Stimulated activated naive CD4-positive, alpha-beta T cell treated with Interleukin-2 at 50 U/mL for 16 hours (primary cell): Measurements from ENCODE around the gene HOXB5.

ENCODE experiments used
- DNase-seq: peaks from one replicate; lab custom pipeline; 2025; lab: John Stamatoyannopoulos, UW

Gene HOXB5

GRCh38 chr17:48589060-48589830 is 4.3 kb downstream of the HOXB5 start:
- DNase-seq, result no peak

DNA sequence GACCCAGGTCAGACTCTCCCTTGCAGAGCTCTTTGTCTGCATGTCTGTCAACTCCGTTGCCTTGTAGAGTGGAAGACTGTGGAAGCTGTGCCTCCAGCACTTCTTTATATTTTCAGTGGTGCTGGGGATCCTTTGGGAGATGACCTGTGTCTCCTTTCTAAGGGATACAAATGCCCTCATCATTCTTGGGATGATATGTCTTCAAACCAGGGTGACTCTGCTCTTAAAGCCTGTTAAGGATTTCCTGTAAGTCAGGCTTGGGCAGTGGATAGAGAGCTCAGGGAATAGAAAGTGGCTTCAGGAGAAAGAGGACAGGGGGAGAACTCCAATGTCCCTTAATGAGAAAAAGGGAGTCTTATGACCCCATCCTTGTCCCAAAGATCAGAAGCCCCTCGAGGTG is 5.1 kb downstream of the HOXB5 start:
- DNase-seq, result no peak

GRCh38 chr17:48588074-48588415 is 5.5 kb downstream of the HOXB5 start:
- DNase-seq, result no peak

DNA sequence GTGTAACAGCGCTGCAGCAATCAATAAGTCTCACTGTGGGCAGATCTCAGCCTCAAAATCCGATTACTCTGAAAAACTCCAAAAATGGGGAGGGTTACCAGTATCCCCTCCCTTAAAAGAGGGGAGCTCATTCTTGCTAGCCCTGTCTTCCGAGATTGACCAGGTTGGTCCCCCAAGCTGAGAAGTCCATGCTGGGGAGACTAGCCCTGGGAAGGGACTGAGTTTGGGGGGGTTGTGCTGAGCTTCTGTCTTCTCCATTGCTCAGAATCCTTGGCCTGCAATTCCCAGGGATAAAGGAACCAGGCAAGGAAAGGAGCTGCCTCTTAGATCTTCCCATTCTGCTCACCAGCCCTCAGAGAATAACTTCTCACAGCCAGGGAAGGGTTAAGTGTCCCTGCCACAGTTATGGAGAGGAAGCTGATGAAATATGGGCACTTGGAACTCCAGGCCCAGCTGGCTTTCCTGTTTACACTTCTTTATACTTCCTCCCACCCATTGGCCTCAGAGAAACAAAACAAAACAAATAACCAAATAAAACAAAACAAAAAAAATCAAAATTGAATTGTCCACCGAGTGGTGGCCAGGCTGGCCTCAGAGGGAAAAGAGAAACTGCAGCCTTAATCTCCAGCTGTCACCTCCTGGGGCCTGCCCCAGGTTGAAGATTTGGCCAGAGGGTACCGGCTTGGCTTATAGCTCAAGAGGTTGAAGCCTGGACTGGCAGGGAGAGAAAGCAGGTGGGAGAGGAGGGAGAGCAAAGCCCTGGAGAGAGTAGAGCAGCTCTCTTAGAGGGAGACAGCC is 6.1 kb downstream of the HOXB5 start:
- no peak for DNase-seq

GRCh38 chr17:48586355-48587258 is 7.0 kb downstream of the HOXB5 start:
- DNase-seq, result peak; percentile 36

- DNase-seq, result no peak
Measured at GRCh38 chr17:48584223-48584741, 9.3 kb downstream of the HOXB5 start.

GRCh38 chr17:48583708-48584222 is 9.8 kb downstream of the HOXB5 start:
- no peak for DNase-seq

DNA sequence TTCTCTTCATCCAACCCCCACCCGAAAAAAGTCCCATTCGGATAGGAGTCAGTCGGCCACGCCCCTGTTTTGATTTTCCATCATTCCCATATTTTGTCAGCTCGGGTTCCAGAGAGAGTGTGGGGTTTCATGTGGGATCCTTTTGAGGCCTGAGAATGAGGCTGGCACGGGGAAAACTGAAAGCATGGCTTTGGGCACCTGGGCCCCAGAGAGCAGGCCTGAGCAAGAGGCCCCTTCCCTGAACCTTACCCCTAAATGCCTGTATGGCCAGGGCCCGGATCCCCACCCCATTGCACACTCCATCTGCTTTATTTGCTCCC is 10.9 kb downstream of the HOXB5 start:
- DNase-seq, result no peak

GRCh38 chr17:48579760-48580554 is 13.6 kb downstream of the HOXB5 start:
- no peak for DNase-seq

DNA sequence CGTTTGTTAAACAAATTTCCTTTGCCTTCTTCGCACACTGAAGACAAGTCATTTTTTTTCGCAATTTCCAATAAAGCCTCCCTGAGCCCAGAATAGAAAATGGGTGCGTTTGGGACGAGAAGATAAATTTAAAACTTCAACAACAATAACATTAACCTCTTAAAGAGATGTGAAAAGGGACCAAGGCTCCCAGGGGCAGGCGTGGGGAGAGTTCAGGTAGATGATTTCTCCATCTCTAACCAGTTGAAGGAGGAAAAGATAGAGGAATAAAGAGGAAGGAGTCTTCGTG is 14.2 kb downstream of the HOXB5 start:
- no peak for DNase-seq

GRCh38 chr17:48578616-48579470 is 14.7 kb downstream of the HOXB5 start:
- DNase-seq, result no peak

DNA sequence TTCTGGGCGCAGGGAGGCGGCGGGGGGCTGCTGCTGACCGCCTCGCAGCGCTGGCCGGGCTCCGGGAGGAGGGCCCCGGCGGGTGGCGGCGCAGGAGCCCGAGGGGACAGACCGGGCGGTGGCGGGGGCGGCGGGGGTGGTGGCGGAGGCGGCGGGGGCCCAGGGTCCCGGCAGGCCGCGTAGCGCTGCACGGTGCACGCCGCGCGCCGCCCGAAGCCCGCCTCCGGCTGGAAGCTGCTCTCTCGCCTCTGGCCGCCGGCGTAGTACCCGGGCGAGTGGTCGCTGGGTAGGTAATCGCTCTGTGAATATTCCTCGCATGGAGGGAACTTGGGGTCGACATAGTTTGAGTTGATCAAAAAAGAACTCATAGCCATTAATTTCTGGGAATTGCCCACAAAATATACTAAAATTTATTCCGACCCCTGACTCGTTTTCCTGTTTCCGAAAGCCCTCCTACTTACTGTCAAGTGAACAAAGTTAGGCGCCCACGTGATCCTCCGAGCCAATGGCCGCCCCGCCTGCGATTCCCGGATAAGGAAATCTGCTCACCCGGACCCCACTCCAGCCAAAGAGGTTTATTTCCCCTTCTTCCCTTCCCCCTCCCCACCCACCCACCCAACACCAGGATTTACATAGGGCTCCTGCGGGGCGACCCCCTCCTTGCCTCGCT is 15.5 kb downstream of the HOXB5 start, which contains the start of gene HOXB4:
Gene HOXB4 (minus strand): TSS at position 405 of the 670 bp plus-strand sequence. CDS start 31 bp downstream, at position 374.
- peak; percentile 62 for DNase-seq

DNA sequence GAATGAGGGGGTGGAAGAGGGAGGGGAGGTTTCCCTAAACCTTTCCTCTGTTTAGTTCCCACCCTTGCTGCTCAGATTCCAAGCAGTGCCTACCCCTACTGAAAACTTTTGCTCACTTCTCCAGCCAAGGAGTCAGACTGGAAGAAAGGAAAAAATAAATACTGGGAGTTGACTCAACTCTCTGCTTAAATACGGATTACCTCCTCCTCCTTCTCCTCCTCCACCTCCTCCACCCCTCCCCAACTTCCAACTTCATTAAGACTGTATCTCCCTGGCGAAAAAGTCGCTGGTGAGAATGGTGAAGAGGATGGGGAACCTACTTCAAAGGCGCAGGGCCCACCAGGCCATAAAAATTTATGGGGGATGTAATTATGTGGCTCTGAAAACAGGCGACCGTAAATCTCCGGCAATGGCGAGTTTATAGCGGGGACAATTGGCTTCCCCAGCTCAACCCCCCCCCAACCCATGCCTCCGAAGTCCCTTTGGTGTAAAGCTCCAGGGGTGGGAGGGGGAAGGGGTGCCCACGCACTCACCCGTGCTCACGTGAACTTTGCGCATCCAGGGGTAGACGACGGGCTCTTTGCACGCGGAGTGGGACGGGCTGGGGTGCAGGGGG is 16.1 kb downstream of the HOXB5 start:
- peak; percentile 35 for DNase-seq

GRCh38 chr17:48576479-48577309 is 16.9 kb downstream of the HOXB5 start:
- no peak for DNase-seq

DNA sequence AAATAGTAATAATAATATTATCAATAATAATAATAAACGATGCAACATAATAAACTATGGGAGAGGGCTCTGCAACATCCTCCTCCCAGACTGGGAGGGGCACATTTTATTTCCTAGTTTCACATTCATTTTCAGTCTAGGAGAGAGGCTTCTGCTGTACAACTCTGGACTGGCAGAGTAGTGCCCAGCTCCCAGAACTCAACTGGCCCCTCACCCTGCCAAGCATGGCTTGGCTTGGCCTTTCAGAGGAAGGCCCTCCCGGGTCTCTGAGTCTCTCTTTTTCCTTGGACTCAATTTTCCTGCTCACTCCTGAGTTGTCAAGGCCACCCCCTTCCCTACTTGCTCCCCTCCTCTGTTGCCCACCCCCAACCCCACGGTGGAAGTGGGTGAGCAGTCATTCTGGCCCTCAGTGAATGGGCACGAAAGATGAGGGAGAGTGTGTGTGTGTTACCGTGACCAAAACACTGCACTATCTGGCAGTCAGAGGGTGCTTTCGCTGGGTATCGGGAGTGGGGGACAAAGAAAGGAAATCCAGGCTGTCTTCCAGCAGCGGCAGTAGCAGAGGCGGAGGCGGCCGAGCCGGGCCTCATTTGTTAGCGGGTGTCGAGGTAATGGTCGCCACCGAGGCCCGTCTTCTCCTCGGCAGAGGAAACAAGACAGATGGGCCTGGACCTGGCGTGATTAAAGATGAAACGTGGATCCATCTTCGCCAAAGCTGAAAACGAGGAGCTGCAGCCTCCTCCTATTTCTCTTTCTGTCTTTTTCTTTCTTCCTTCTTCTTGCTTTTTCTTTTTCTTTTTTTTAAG is 17.7 kb downstream of the HOXB5 start:
- DNase-seq, result no peak

GRCh38 chr17:48575066-48575582 is 18.5 kb downstream of the HOXB5 start:
- DNase-seq, result no peak

DNA sequence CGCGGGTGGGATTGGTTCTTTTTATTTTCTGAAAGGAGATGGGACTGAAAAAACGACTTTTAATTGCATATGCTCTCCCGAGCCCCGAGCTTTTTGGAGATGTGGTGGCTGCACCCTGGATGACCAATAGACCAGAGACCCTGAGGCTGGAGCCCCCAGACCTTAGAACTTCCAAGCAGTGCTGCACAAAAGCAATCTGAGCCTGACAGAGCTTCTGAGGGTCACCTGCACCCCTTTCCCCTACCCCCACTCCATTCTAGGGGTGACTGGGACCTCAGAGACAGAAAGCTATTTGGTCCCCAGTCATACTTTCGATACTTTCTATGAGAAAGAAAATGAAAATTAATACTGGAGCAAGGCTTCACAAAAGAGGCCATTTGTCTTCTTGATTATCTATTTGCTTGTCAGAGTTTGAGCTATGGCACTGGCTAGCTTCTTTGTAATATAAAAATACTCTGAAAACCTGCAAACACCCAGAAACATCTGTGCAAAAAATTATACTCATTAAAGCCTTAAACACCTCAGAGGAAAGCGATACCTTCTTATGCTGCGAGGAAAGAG is 19.0 kb downstream of the HOXB5 start:
- DNase-seq, result no peak
